DND-41 (cell line): Measurements from ENCODE around the gene MAP2K5.

Source experiments
- ATAC-seq: fragments of 200-7000 bp; cut with Tn5 transposase; 3 replicates; pipeline ENCODE4 v1.9.1; 2021; ENCODE audit warnings: low read depth; ENCODE audit not compliant: insufficient read depth
- DNase-seq: peaks from one replicate; pipeline ENCODE4 v3.0.0-alpha.2; 2020
- H2AFZ ChIP-seq: 2 replicates; pipeline ENCODE4 v1.6.0; 2012; ENCODE audit warnings: low read depth, low read length
- H3K27ac ChIP-seq: 2 replicates; pipeline ENCODE4 v1.5.1; 2012; ENCODE audit warnings: low read length, inconsistent platforms
- H3K27me3 ChIP-seq: fragments of 200-600 bp; sonication (generic); 2 replicates; pipeline ENCODE4 v1.6.0; 2012; ENCODE audit warnings: low read length, mild to moderate bottlenecking, inconsistent platforms; ENCODE audit not compliant: insufficient read depth, poor library complexity
- H3K36me3 ChIP-seq: 2 replicates; pipeline ENCODE4 v1.5.1; 2012; ENCODE audit warnings: low read length, inconsistent platforms; ENCODE audit not compliant: insufficient read depth
- H3K4me1 ChIP-seq: 2 replicates; pipeline ENCODE4 v1.5.1; 2012; ENCODE audit warnings: mild to moderate bottlenecking, low read length; ENCODE audit not compliant: insufficient read depth
- H3K4me2 ChIP-seq: 2 replicates; pipeline ENCODE4 v1.6.0; 2012; ENCODE audit warnings: mild to moderate bottlenecking, moderate library complexity, low read length, inconsistent platforms; ENCODE audit not compliant: insufficient read depth
- H3K4me3 ChIP-seq, 2 experiments: fragments of 200-600 bp in 1 of 2; shearing (Covaris generic) in 1 of 2; 2 replicates each; pipeline ENCODE4 v1.5.1; 2012 to 2016; ENCODE audit warnings: inconsistent platforms in 2 of 2, low read length in 2 of 2, mild to moderate bottlenecking in 2 of 2, low read depth in 1 of 2, moderate library complexity in 1 of 2
- H3K79me2 ChIP-seq: 2 replicates; pipeline ENCODE4 v1.6.0; 2012; ENCODE audit warnings: low read length, inconsistent platforms; ENCODE audit not compliant: insufficient read depth
- H3K9ac ChIP-seq: 2 replicates; pipeline ENCODE4 v1.6.0; 2012; ENCODE audit warnings: low read depth, mild to moderate bottlenecking, inconsistent platforms, low read length, moderate library complexity
- H3K9me3 ChIP-seq: 2 replicates; pipeline ENCODE4 v1.5.1; 2012; ENCODE audit warnings: low read length, moderate library complexity, mild to moderate bottlenecking, inconsistent platforms; ENCODE audit not compliant: insufficient read depth, severe bottlenecking
- H4K20me1 ChIP-seq: 2 replicates; pipeline ENCODE4 v1.6.0; 2012; ENCODE audit warnings: low read length; ENCODE audit not compliant: insufficient read depth
- EZH2 ChIP-seq: IDR thresholded peaks from 3 replicates; pipeline ENCODE4 v1.6.1; 2012; ENCODE audit warnings: borderline replicate concordance, low read depth, mild to moderate bottlenecking, moderate library complexity, low read length, inconsistent platforms; ENCODE audit not compliant: severe bottlenecking
- TF ChIP-seq, protein P1 (sequence below): IDR thresholded peaks from 2 replicates; pipeline ENCODE4 v1.5.1; 2012; ENCODE audit warnings: borderline replicate concordance, low read length, moderate library complexity, mild to moderate bottlenecking; ENCODE audit not compliant: poor library complexity, severe bottlenecking; ENCODE audit errors: extremely low read depth

Gene MAP2K5

DNA sequence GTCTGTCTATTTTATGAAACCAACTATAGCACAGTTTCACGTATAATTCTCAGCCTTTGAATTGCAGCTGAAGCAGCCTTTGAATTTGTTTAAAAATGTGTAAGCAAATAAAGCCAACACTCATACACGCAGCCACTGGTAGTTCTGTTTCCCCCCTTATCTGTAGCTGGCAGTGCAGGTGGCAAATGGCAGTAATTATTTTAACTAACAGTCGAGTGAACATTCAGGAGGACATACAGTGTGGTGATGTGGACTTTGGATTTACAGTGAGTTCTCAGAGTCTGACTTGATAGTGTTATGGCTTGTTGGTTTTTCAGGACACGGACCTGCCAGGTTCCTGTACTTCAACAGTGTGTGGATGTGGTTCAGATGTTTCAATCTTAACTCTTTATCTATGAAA lies 218.8 kb downstream of the MAP2K5 start:
- H3K4me2 ChIP-seq, result no peak overlapping the region
- H3K36me3 ChIP-seq, result no peaks in the 10 kb centered on the region
- no peak for DNase-seq
- H3K4me3 ChIP-seq, result no peak overlapping the region
- no peak for ATAC-seq
- H4K20me1 ChIP-seq, result no peaks in the 10 kb centered on the region
- peak overlapping the region; percentile 42 for H3K27ac ChIP-seq
- no peaks in the 10 kb centered on the region for H3K27me3 ChIP-seq
- H3K79me2 ChIP-seq, result no peaks in the 10 kb centered on the region
- H3K9me3 ChIP-seq, result no peaks in the 10 kb centered on the region
- H3K9ac ChIP-seq, result no peak overlapping the region
- TF ChIP-seq, protein P1, sequence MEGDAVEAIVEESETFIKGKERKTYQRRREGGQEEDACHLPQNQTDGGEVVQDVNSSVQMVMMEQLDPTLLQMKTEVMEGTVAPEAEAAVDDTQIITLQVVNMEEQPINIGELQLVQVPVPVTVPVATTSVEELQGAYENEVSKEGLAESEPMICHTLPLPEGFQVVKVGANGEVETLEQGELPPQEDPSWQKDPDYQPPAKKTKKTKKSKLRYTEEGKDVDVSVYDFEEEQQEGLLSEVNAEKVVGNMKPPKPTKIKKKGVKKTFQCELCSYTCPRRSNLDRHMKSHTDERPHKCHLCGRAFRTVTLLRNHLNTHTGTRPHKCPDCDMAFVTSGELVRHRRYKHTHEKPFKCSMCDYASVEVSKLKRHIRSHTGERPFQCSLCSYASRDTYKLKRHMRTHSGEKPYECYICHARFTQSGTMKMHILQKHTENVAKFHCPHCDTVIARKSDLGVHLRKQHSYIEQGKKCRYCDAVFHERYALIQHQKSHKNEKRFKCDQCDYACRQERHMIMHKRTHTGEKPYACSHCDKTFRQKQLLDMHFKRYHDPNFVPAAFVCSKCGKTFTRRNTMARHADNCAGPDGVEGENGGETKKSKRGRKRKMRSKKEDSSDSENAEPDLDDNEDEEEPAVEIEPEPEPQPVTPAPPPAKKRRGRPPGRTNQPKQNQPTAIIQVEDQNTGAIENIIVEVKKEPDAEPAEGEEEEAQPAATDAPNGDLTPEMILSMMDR, result no peak
- no peak for TF ChIP-seq EZH2
- no peak overlapping the region for H2AFZ ChIP-seq
- H3K4me1 ChIP-seq, result peaks cover 49% of the 10 kb centered on the region

DNA sequence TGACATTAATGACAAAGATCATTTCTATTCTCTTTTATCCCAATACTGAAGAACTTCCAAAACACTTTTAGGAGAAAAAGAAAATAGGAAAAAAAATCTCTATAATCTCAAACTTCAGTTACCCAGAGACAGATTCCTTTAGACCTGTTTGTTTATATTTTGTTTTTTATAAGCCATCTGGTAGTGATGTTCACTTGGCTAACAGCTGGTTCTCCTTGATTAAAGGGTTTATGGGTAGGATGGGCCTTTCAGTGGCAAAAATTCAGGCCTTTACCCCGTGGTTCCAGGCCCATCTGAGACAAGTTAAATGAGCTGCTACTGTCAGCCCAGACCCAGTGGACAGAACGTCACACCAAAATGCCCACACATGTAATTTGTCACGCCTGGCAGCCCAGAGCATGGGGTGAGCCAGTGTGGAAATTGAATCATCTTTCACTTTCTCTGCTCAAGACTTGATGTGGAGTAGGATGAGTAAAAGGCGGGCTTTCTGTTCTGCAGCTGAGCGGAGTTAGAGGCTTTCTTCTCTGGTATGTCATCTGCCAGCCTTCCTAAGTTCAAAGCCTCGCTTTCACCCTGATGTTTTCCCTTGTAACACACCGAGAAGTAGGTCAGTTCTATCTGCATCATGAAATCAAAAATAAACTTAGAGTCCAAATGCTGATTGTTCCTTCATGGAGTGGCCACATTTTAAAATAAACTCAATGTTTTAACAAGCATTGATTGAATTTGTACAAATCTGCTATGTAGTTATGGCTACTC lies 220.3 kb downstream of the MAP2K5 start:
- ATAC-seq (peak; percentile 46), DNase-seq (peak; percentile 33)
- Histone ChIP-seq H3K79me2 (no peaks in the 10 kb centered on the region), H3K9ac (no peak overlapping the region), H3K4me1 (peaks cover 40% of the 10 kb centered on the region), H3K27me3 (no peaks in the 10 kb centered on the region), H3K4me3 (no peak overlapping the region), H3K36me3 (no peaks in the 10 kb centered on the region), H4K20me1 (no peaks in the 10 kb centered on the region), H3K9me3 (no peaks in the 10 kb centered on the region), H3K4me2 (no peak overlapping the region), H3K27ac (no peak overlapping the region), H2AFZ (no peak overlapping the region)
- TF ChIP-seq EZH2, result no peak
- TF ChIP-seq, protein P1, result no peak

DNA sequence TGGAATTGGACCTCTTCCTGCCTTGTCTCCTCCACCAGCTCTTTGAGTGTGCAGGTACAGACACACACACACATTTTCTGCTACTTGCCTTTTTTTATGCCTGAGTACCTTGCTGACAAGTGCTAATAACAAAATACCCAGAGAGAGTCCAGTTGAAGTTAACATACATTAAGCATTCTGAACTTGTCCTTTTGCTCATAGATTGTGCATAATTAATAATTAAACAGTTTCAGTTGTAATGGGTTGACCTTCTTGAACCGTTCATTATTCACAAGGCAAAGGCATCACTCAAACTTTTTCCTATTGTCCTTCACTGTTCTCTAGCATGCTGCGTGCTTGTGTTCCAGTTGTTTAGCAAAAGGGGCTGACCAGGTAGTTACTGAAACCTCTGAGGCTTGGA lies 223.2 kb downstream of the MAP2K5 start:
- no peak overlapping the region for H3K9ac ChIP-seq
- H3K4me3 ChIP-seq, result no peak overlapping the region
- no peaks in the 10 kb centered on the region for H3K9me3 ChIP-seq
- H3K79me2 ChIP-seq, result no peaks in the 10 kb centered on the region
- H3K27me3 ChIP-seq, result no peaks in the 10 kb centered on the region
- no peaks in the 10 kb centered on the region; the same call in 1 of the 2 replicates for H3K36me3 ChIP-seq
- no peak overlapping the region for H3K27ac ChIP-seq
- DNase-seq (no peak), ATAC-seq (no peak)
- H3K4me2 ChIP-seq, result no peak overlapping the region
- TF ChIP-seq, protein P1, result no peak
- TF ChIP-seq EZH2, result no peak
- no peaks in the 10 kb centered on the region for H4K20me1 ChIP-seq
- H3K4me1 ChIP-seq, result peaks cover 15% of the 10 kb centered on the region
- no peak overlapping the region for H2AFZ ChIP-seq
